ENCODE results near the gene CCDC110. TPM values are rescaled to one million over a fixed set of nuclear protein-coding genes. Genes with fewer than 3 reads are reported as not detected.

The CCDC110 gene
- total RNA-seq, 3 donors from 2014 or later = 1.3 to 4.1 (median 1.3) TPM

GRCh38 chr4:185464183-185464582, 7.3 kb downstream of the CCDC110 start:
- Histone ChIP-seq H3K36me3 (no peaks in the 10 kb centered on the region), H3K9me3 (no peaks in the 10 kb centered on the region), H3K4me3 (no peak overlapping the region), H3K27me3 (no peaks in the 10 kb centered on the region), H3K27ac (no peak overlapping the region), H3K4me1 (no peaks in the 10 kb centered on the region)
- TF ChIP-seq CTCF (IDR thresholded peaks at IDR 0.05) (no peak), POLR2A (IDR thresholded peaks at IDR 0.05) (no peak), POLR2AphosphoS5 (IDR thresholded peaks at IDR 0.05) (no peak)
- no peak for DNase-seq (ENCODE audit: low spot score in 2 of 2)
- intact Hi-C loops (cut with DNase I; ENCODE audit: low total_unique reads) = no loop called here

GRCh38 chr4:185463541-185463940, 8.0 kb downstream of the CCDC110 start:
- TF ChIP-seq POLR2A (IDR thresholded peaks at IDR 0.05) (no peak), CTCF (IDR thresholded peaks at IDR 0.05) (no peak), POLR2AphosphoS5 (IDR thresholded peaks at IDR 0.05) (no peak)
- Histone ChIP-seq H3K4me3 (no peak overlapping the region), H3K4me1 (no peaks in the 10 kb centered on the region), H3K9me3 (no peaks in the 10 kb centered on the region), H3K27ac (no peak overlapping the region), H3K36me3 (no peaks in the 10 kb centered on the region), H3K27me3 (no peaks in the 10 kb centered on the region)
- intact Hi-C loops (cut with DNase I; ENCODE audit: low total_unique reads) = no loop called here
- no peak for DNase-seq (ENCODE audit: low spot score in 2 of 2)

GRCh38 chr4:185461565-185461964, 10.0 kb downstream of the CCDC110 start:
- TF ChIP-seq CTCF (IDR thresholded peaks at IDR 0.05) = no peak
- TF ChIP-seq POLR2A (IDR thresholded peaks at IDR 0.05) = no peak
- no peak for TF ChIP-seq POLR2AphosphoS5 (IDR thresholded peaks at IDR 0.05)
- Histone ChIP-seq H3K4me1 (no peaks in the 10 kb centered on the region), H3K9me3 (no peaks in the 10 kb centered on the region), H3K4me3 (no peak overlapping the region), H3K27me3 (no peaks in the 10 kb centered on the region), H3K36me3 (no peaks in the 10 kb centered on the region), H3K27ac (no peak overlapping the region)
- DNase-seq (ENCODE audit: low spot score in 2 of 2) = no peak
- intact Hi-C loops (cut with DNase I; ENCODE audit: low total_unique reads) = no loop called here

- Histone ChIP-seq H3K4me3 (no peak overlapping the region), H3K9me3 (no peaks in the 10 kb centered on the region), H3K4me1 (no peaks in the 10 kb centered on the region), H3K27ac (no peak overlapping the region), H3K27me3 (no peaks in the 10 kb centered on the region), H3K36me3 (no peaks in the 10 kb centered on the region)
- intact Hi-C loops (cut with DNase I; ENCODE audit: low total_unique reads) = no loop called here
- TF ChIP-seq POLR2AphosphoS5 (IDR thresholded peaks at IDR 0.05) = no peak
- DNase-seq (ENCODE audit: low spot score in 2 of 2) = no peak
These were observed 14.4 kb downstream of the CCDC110 start for GRCh38 chr4:185457136-185457535.

- TF ChIP-seq POLR2AphosphoS5 (IDR thresholded peaks at IDR 0.05) (no peak), POLR2A (IDR thresholded peaks at IDR 0.05) (no peak), CTCF (IDR thresholded peaks at IDR 0.05) (no peak)
- H3K36me3 ChIP-seq = no peaks in the 10 kb centered on the region
- intact Hi-C loops (cut with DNase I; ENCODE audit: low total_unique reads) = no loop called here
- no peak overlapping the region for H3K27ac ChIP-seq
- H3K4me3 ChIP-seq = no peak overlapping the region
- H3K27me3 ChIP-seq = no peaks in the 10 kb centered on the region
- H3K9me3 ChIP-seq = no peaks in the 10 kb centered on the region
- no peak for DNase-seq (ENCODE audit: low spot score in 2 of 2)
- no peaks in the 10 kb centered on the region for H3K4me1 ChIP-seq
These were observed 15.4 kb downstream of the CCDC110 start for GRCh38 chr4:185456131-185456530.

- no peak for DNase-seq (ENCODE audit: low spot score in 2 of 2)
- H3K27ac ChIP-seq = no peak overlapping the region
- no peaks in the 10 kb centered on the region for H3K36me3 ChIP-seq
- intact Hi-C loops (cut with DNase I; ENCODE audit: low total_unique reads) = no loop called here
- TF ChIP-seq CTCF (IDR thresholded peaks at IDR 0.05) (no peak), POLR2AphosphoS5 (IDR thresholded peaks at IDR 0.05) (no peak), POLR2A (IDR thresholded peaks at IDR 0.05) (no peak)
- H3K4me3 ChIP-seq = no peak overlapping the region
- no peaks in the 10 kb centered on the region for H3K27me3 ChIP-seq
- no peaks in the 10 kb centered on the region for H3K9me3 ChIP-seq
- no peaks in the 10 kb centered on the region for H3K4me1 ChIP-seq
These were observed 26.3 kb downstream of the CCDC110 start for GRCh38 chr4:185445209-185445608.
